GM12864 (cell line): ENCODE results near the gene FXYD4.
"Not testable (repeated sequence)": the region's sequence is repeated elsewhere in the genome, so short reads cannot be mapped to it uniquely, and the experiment has no call there.

ENCODE experiments used
- DNase-seq: peaks from one replicate; pipeline ENCODE4 v3.0.0-alpha.2; 2011; ENCODE audit warnings: low read depth
- H3K4me3 ChIP-seq: 2 replicates; pipeline ENCODE4 v1.5.1; 2011; ENCODE audit warnings: mild to moderate bottlenecking, low read depth, low read length, control low read depth
- CTCF ChIP-seq: IDR thresholded peaks from 2 replicates; pipeline ENCODE4 v1.5.1; 2011; ENCODE audit warnings: low read depth, mild to moderate bottlenecking, moderate library complexity, low read length, control low read depth, inconsistent platforms; ENCODE audit errors: missing control alignments

Gene FXYD4, protein sequence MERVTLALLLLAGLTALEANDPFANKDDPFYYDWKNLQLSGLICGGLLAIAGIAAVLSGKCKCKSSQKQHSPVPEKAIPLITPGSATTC

DNA sequence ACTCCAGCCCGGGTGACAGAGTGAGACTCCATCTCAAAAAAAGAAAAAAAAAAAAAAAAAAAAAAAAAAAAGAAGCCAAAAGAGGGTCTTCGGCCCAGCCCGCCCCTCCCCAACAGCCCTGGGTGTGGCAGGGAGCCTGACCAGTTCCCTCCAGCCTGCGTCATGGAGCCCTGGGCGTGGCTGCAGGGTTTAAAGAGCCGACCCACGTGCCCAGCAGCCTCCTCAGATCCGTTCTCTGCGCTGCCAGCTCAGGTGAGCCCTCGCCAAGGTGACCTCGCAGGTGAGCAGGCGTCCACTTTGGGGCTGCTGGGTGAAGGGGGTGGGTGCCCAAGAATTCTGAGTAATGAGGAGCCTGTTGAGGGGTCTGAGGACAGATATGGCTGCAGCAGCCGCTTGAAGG is at the start of gene FXYD4:
FXYD4 (plus strand) TSS at position 219 of the 400 bp plus-strand sequence. CDS start 2,111 bp downstream, outside the sequence.
- H3K4me3 ChIP-seq: no peak within 1 kb of the TSS
- no peak for DNase-seq
- no peak for TF ChIP-seq CTCF

DNA sequence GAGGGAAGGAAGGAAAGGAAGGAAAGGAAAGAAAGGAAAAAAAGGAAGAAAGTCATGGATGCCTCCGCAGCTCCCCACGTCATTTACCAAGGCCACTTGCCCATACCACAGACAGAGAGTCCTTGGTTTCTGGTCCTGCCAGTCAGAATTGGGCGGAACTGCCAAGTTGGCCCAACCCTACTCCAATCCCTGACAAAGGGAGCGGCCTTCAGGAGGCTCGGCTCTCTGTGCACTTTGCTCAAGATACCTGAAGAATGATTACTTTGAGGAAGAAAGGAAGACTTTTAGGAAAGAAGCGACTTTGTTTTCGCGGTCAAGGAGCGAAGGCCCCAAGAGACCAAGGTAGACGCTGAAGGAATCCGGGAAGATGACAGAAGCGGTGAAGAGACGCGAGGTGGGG is 49.1 kb upstream of the FXYD4 start:
- DNase-seq: no peak
- no peak for TF ChIP-seq CTCF
- no peak overlapping the region for H3K4me3 ChIP-seq

DNA sequence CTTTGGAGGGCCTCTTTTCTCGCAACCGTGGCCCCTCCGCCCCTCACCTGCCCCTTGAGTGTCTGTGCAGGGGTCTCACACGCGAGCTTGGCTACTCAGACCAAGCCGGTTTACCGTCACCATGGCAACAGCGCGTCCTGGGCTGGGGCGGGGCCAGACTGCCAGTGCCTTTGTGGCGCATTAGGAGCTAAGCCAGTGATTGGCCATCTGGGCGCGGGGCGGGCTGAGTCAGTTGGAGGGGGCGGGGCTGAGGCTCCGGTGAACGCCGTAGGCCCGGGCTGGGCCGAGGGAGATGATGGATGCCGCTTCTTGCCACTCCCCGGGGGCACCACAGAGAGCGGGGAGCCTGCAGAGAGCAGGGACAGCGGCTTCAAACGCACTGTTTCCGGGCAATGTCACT is 48.7 kb upstream of the FXYD4 start:
- no peak overlapping the region for H3K4me3 ChIP-seq
- peak; percentile 8 for DNase-seq
- TF ChIP-seq CTCF: no peak

DNA sequence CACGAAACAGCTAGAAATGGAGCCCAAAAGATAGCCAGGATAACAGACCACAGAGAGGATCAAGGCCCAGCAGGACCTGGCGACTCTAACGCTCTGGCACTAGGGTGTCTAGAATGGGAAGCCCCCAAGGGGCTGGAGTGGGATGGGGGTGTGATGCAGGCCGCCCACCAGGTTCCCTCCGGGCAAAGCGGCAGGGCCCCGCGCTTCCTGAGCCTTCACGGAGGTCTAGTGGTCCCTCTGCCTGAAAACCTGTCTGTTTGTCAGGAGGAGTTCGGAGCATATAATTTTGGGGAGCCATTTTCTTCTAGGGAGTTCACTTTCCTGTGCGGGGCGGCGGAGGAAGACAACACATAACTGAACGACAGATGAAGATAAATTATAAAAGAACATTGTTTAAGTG is 48.2 kb upstream of the FXYD4 start:
- no peak overlapping the region for H3K4me3 ChIP-seq
- no peak for TF ChIP-seq CTCF
- no peak for DNase-seq

- no peak for TF ChIP-seq CTCF
- no peak for DNase-seq
- no peak overlapping the region for H3K4me3 ChIP-seq
These were observed 46.6 kb upstream of the FXYD4 start for GRCh38 chr10:43324876-43325275.

DNA sequence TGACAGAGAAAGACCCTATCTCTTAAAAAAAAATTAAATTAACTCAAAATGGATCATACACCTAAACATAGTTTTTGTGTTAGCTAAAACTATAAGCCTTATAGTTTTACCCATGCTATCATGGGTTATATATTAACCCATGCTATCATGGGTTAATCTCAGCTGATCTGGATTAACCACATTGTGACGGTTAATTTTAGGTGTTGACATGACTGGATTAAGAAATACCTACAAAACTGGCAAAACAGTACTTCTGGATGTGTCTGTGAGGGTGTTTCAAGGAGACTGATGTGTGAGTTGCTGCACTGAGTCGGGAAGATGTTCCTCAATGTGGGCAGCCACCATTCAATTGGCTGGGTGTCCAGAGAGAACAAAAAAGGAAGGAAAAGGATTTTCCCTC is 44.3 kb upstream of the FXYD4 start:
- DNase-seq: no peak
- H3K4me3 ChIP-seq: no peak overlapping the region
- TF ChIP-seq CTCF: no peak

GRCh38 chr10:43327986-43328385 is 43.5 kb upstream of the FXYD4 start:
- H3K4me3 ChIP-seq: no peak overlapping the region
- no peak for TF ChIP-seq CTCF
- no peak for DNase-seq

- H3K4me3 ChIP-seq, DNase-seq: not testable (repeated sequence)
These were observed 42.6 kb upstream of the FXYD4 start for GRCh38 chr10:43328810-43329209.

GRCh38 chr10:43329246-43329885 is 42.1 kb upstream of the FXYD4 start:
- not testable (repeated sequence) for H3K4me3 ChIP-seq

GRCh38 chr10:43330049-43330823 is 41.2 kb upstream of the FXYD4 start:
- H3K4me3 ChIP-seq, DNase-seq: not testable (repeated sequence)

More at GRCh38 chr10:43329246-43329885, 42.1 kb upstream of the FXYD4 start:
- not testable (repeated sequence) for DNase-seq
